Measurements from ENCODE around the gene ARPC1A.
"Not testable (repeated sequence)": the region's sequence is repeated elsewhere in the genome, so short reads cannot be mapped to it uniquely, and the experiment has no call there.

ARPC1A gene

GRCh38 chr7:99368750-99369389 is 43.2 kb downstream of the ARPC1A start:
- no peak for DNase-seq (ENCODE audit: low read depth in 2 of 2, low spot score in 1 of 2)

DNA sequence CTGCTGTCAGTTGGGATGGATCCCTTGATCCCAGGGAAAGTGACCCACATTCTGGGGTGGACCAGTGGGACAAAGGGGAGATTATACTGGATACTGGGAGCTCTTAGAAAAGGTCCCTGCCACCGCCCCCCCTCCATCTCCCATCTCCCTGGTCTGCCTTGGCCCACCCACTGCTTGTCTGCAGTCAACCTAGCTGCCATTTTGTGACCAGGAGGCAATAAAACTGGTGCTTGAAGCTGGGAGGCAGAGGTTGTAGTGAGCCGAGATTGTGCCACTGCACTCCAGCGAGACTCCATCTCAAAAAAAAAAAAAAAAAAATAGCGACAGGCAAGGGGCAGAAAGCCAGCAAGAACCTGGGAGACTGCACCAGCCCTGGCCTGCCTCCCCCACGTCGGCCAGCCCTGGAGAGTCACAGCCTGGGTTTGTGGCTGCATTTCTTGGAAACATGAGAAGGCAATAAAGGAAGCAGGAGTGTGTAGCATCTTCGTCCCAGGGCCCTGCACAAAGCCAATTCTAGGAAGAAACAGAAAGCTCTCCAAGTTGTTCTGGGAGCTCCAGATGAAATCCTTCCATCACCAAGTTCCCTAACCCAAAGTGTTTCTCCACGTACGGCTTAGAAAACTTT is 44.2 kb downstream of the ARPC1A start:
- DNase-seq (ENCODE audit: low read depth in 2 of 2, low spot score in 1 of 2) = no peak

DNA sequence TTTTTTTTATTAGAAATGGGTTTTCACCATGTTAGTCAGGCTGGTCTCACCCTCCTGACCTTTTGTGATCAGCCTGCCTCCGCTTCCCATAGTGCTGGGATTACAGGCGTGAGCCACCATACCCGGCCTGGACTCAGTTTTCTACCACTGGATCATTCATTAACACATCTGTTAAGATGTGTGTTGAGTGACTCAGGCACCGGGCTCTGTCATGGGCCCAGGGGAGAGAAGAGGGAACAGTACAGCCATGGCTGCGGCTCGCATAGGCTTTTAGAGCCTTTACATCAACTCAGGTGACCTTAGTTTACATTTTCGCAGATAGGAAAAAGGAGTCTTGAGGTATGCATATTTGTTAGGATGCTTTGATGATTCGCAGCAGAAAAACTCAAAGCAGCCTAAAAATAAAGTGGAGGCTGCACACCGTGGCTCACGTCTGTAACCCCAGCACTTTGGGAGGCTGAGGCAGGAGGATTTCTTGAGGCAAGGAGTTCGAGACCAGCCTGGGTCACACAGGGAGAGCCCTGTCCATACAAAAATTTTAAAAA is 45.8 kb downstream of the ARPC1A start:
- no peak for DNase-seq (ENCODE audit: low read depth in 2 of 2, low spot score in 1 of 2)

GRCh38 chr7:99372275-99373090 is 46.8 kb downstream of the ARPC1A start:
- DNase-seq (ENCODE audit: low read depth in 2 of 2, low spot score in 1 of 2) = no peak

- no peak for DNase-seq (ENCODE audit: low read depth in 2 of 2, low spot score in 1 of 2)
These were observed 47.7 kb downstream of the ARPC1A start for GRCh38 chr7:99373091-99374066.

DNA sequence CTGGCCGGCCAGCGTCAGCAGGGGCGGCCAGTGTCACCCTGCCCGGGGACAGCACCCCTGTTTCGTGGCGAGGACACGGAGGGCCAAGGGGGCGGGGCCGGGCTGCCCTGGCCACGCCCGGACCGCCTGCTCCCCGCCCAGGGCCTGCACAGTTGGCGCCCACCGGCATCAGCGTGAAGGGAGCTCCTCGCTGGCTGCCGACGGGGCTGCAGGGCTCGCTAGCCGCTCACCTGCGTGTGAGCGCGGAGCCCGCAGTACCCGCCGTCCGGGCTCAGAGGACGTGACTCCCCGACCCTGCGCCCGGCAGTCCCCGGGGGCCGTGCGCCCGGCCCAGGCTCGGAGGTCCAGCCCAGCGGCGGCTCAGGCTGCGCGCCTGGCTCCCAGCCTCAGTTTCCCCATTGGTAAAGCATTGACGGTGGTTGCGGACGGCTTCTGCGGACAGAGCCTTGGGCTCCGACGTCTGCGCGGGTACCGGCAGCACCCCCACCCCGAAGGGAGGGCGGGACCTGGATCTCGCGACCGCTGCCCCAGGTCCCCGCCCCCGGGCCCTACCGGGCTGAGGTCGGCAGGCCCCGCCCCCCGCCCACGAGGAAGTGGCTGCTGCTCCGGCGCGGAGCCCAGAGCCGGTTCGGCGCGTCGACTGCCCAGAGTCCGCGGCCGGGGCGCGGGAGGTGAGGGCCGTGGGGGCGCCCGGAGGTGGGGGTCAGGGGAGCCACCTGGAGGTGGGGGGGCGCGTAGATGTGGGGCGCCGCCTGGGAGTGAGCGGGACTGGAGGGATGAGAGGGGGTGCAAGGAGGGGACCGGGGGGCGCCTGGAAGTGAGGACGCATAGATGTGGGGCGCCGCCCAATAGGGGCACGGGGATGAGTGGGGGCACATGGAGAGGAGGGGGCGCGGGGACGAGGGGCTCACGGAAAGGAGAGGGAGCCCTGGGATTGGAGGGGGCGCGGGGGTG is 48.7 kb downstream of the ARPC1A start, which contains the start of gene ARPC1B:
Gene ARPC1B, plus strand, starts transcription at position 620 of the 954 bp plus-strand sequence. CDS start 10,985 bp downstream, outside the sequence.
- DNase-seq (ENCODE audit: low read depth in 2 of 2, low spot score in 1 of 2) = peak; percentile 66 to 71

DNA sequence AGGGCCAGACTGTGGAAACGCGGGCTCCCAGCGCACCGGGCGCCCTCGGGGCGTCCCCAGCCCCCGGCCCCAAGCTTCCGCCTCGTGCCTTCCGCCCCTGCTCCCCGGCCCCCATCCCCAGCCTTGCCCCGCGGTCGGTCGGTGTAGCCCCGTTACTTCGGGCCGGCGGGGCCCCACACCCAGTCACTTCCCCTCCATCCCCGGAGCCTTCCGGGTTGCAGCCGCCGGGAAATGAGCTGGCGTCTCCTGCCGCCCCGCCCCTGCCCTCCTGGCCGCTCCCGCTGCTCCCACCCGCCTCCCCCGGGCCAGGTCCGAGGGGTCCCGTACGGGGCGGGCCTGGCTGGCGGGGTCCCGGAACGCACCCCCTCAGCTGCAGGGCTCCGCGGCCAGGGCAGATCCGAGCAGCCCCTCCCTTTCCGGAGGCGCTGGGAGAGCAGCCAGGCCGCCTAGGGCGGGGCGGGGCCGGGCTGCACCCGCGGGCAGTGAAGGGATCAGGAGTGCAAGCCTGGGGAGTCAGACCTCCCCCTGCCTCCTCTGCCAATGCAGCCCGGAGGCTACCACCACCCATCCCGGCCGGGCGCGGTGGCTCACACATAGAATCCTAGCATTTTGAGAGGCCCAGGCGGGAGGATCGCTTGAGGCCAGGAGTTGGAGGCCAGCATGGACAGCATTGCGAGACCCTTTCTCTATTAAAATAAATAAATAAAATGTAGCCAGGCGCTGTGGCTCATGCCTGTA is 49.5 kb downstream of the ARPC1A start:
- DNase-seq (ENCODE audit: low read depth in 2 of 2, low spot score in 1 of 2) = peak; percentile 25 to 39

- no peak for DNase-seq (ENCODE audit: low read depth in 2 of 2, low spot score in 1 of 2)
These were observed 53.4 kb downstream of the ARPC1A start for GRCh38 chr7:99379043-99379577.

- DNase-seq (ENCODE audit: low read depth in 2 of 2, low spot score in 1 of 2) = not testable (repeated sequence)
These were observed 54.0 kb downstream of the ARPC1A start for GRCh38 chr7:99379693-99380031.

DNA sequence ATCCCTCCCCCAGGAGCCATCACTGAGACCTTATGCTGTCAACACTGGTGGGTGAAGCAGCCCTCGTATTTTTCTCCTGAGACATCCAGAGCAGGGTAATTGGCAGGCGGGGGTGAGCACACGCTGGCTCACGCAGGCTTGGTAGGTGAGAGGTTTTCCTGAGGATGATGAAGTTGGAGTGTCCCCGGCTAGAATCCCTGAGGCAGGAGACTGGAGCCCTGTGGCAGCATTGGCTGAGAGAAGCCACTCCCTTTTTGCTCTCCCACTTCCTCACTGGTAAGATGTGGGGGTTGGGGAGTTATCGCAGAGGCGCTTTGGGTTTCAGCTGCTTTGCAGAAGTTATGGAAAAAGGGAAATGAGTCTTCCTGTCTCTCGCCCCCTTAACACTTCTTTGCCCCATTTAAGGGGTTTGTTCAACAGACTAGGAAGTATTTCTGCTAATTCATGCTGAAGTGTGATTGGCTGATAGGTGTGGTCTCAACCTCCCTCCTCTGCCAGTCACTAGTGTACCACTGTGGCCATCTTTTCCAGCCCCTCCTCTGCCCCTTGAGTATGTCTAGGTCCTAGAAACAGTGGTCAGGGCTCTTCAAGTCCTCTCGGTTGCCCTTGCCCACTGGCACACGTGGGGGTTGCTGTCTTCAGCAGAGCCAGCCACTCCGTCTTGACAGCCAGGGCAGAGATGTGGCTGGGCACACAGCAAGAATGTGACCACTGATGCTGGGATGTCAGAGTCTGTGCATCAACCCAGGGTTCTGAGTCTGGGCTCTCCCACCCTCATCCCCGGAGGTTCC is 54.5 kb downstream of the ARPC1A start:
- no peak for DNase-seq (ENCODE audit: low read depth in 2 of 2, low spot score in 1 of 2)

GRCh38 chr7:99380823-99381663 is 55.3 kb downstream of the ARPC1A start:
- DNase-seq (ENCODE audit: low read depth in 2 of 2, low spot score in 1 of 2) = peak; percentile 68 to 78

- DNase-seq (ENCODE audit: low read depth in 2 of 2, low spot score in 1 of 2) = no peak
These were observed 56.0 kb downstream of the ARPC1A start for GRCh38 chr7:99381664-99382075.

- no peak for DNase-seq (ENCODE audit: low read depth in 2 of 2, low spot score in 1 of 2)
These were observed 57.5 kb downstream of the ARPC1A start for GRCh38 chr7:99383203-99383602.

GRCh38 chr7:99383791-99384370 is 58.2 kb downstream of the ARPC1A start:
- DNase-seq (ENCODE audit: low read depth in 2 of 2, low spot score in 1 of 2) = no peak

GRCh38 chr7:99384523-99384922 is 58.8 kb downstream of the ARPC1A start:
- no peak for DNase-seq (ENCODE audit: low read depth in 2 of 2, low spot score in 1 of 2)

GRCh38 chr7:99385564-99385963 is 59.9 kb downstream of the ARPC1A start:
- no peak for DNase-seq (ENCODE audit: low read depth in 2 of 2, low spot score in 1 of 2)
